Measurements from ENCODE around the gene DHX15.
A peak's percentile ranks its signal among the peaks of the same experiment; 100 is the strongest.

DHX15 gene

GRCh38 chr4:24615977-24616376, 31.6 kb upstream of the DHX15 start:
- no peaks in the 10 kb centered on the region for H3K36me3 Mint-ChIP-seq (ENCODE audit: low read depth)
- no peak overlapping the region for H3K27ac Mint-ChIP-seq
- H3K4me3 Mint-ChIP-seq: no peak overlapping the region
- peaks cover 14% of the 10 kb centered on the region for H3K9me3 Mint-ChIP-seq
- no peaks in the 10 kb centered on the region for H3K27me3 Mint-ChIP-seq (ENCODE audit: low read depth)
- no peaks in the 10 kb centered on the region for H3K4me1 Mint-ChIP-seq
- no peak for TF ChIP-seq CTCF (IDR thresholded peaks at IDR 0.05; ENCODE audit: unreplicated experiment in 3 of 3)

GRCh38 chr4:24614881-24615280, 30.5 kb upstream of the DHX15 start:
- Mint-ChIP-seq H3K4me3 (no peak overlapping the region), H3K27me3 (ENCODE audit: low read depth) (peaks cover 3% of the 10 kb centered on the region), H3K36me3 (ENCODE audit: low read depth) (no peaks in the 10 kb centered on the region), H3K4me1 (no peaks in the 10 kb centered on the region), H3K9me3 (peaks cover 8% of the 10 kb centered on the region), H3K27ac (no peak overlapping the region)
- no peak for TF ChIP-seq CTCF (IDR thresholded peaks at IDR 0.05; ENCODE audit: unreplicated experiment in 3 of 3)

- H3K36me3 Mint-ChIP-seq (ENCODE audit: low read depth): no peaks in the 10 kb centered on the region
- peaks cover 3% of the 10 kb centered on the region for H3K27me3 Mint-ChIP-seq (ENCODE audit: low read depth)
- TF ChIP-seq CTCF (IDR thresholded peaks at IDR 0.05; ENCODE audit: unreplicated experiment in 3 of 3): no peak
- no peak overlapping the region for H3K4me3 Mint-ChIP-seq
- no peak overlapping the region for H3K27ac Mint-ChIP-seq
- no peaks in the 10 kb centered on the region for H3K4me1 Mint-ChIP-seq
- no peaks in the 10 kb centered on the region for H3K9me3 Mint-ChIP-seq
Measured at GRCh38 chr4:24613502-24613901, 29.1 kb upstream of the DHX15 start.

- Mint-ChIP-seq H3K27ac (no peak overlapping the region), H3K4me1 (no peaks in the 10 kb centered on the region), H3K36me3 (ENCODE audit: low read depth) (no peaks in the 10 kb centered on the region), H3K27me3 (ENCODE audit: low read depth) (peaks cover 3% of the 10 kb centered on the region), H3K4me3 (no peak overlapping the region), H3K9me3 (no peaks in the 10 kb centered on the region)
- TF ChIP-seq CTCF (IDR thresholded peaks at IDR 0.05; ENCODE audit: unreplicated experiment in 3 of 3): no peak
Measured at GRCh38 chr4:24611575-24611974, 27.2 kb upstream of the DHX15 start.

GRCh38 chr4:24607334-24607733, 23.0 kb upstream of the DHX15 start:
- peaks cover 3% of the 10 kb centered on the region for H3K27me3 Mint-ChIP-seq (ENCODE audit: low read depth)
- H3K4me3 Mint-ChIP-seq: no peak overlapping the region
- H3K4me1 Mint-ChIP-seq: no peaks in the 10 kb centered on the region
- no peaks in the 10 kb centered on the region for H3K9me3 Mint-ChIP-seq
- H3K36me3 Mint-ChIP-seq (ENCODE audit: low read depth): no peaks in the 10 kb centered on the region
- no peak for TF ChIP-seq CTCF (IDR thresholded peaks at IDR 0.05; ENCODE audit: unreplicated experiment in 3 of 3)
- H3K27ac Mint-ChIP-seq: peak overlapping the region in 1 of 3 experiments; percentile 53

- no peak overlapping the region for H3K27ac Mint-ChIP-seq
- no peaks in the 10 kb centered on the region for H3K36me3 Mint-ChIP-seq (ENCODE audit: low read depth)
- no peak overlapping the region for H3K4me3 Mint-ChIP-seq
- H3K4me1 Mint-ChIP-seq: peaks cover 10% of the 10 kb centered on the region
- no peak for TF ChIP-seq CTCF (IDR thresholded peaks at IDR 0.05; ENCODE audit: unreplicated experiment in 3 of 3)
- no peaks in the 10 kb centered on the region for H3K9me3 Mint-ChIP-seq
- no peaks in the 10 kb centered on the region for H3K27me3 Mint-ChIP-seq (ENCODE audit: low read depth)
Measured at GRCh38 chr4:24605216-24605615, 20.9 kb upstream of the DHX15 start.
